HG03354 (cell line): ENCODE measurements around the gene LAMC3.
"Not testable (repeated sequence)": the region's sequence is repeated elsewhere in the genome, so short reads cannot be mapped to it uniquely, and the experiment has no call there.

ENCODE experiments used
- ATAC-seq: cut with Tn5 transposase; IDR thresholded peaks from one replicate; pipeline ENCODE4 v1.9.1; 2021; ENCODE audit warnings: mild to moderate bottlenecking; ENCODE audit not compliant: unreplicated experiment, poor library complexity, severe bottlenecking

Gene LAMC3

GRCh38 chr9:131090025-131090787 is 81.2 kb downstream of the LAMC3 start:
- ATAC-seq = no peak

GRCh38 chr9:131091352-131091992 is 82.5 kb downstream of the LAMC3 start:
- ATAC-seq = no peak

- no peak for ATAC-seq
Observed at GRCh38 chr9:131092030-131092429, 83.1 kb downstream of the LAMC3 start.

GRCh38 chr9:131092548-131093440 is 83.8 kb downstream of the LAMC3 start:
- no peak for ATAC-seq

GRCh38 chr9:131094015-131094414 is 85.0 kb downstream of the LAMC3 start:
- ATAC-seq = no peak

- no peak for ATAC-seq
Observed at GRCh38 chr9:131094622-131095021, 85.6 kb downstream of the LAMC3 start.

- ATAC-seq = no peak
Observed at GRCh38 chr9:131095666-131096268, 86.8 kb downstream of the LAMC3 start.

GRCh38 chr9:131096269-131097125 is 87.5 kb downstream of the LAMC3 start, which contains the start of gene AIF1L:
TSS of gene AIF1L (plus strand) at chr9:131096531. CDS start at chr9:131096630, 99 bp downstream.
- ATAC-seq = no peak

GRCh38 chr9:131097126-131097947 is 88.4 kb downstream of the LAMC3 start:
- no peak for ATAC-seq

GRCh38 chr9:131097948-131098278 is 88.9 kb downstream of the LAMC3 start:
- ATAC-seq = no peak

GRCh38 chr9:131098391-131099101 is 89.6 kb downstream of the LAMC3 start:
- ATAC-seq = no peak

GRCh38 chr9:131099102-131099606 is 90.2 kb downstream of the LAMC3 start:
- ATAC-seq = no peak

- not testable (repeated sequence) for ATAC-seq
Observed at GRCh38 chr9:131099845-131100244, 90.9 kb downstream of the LAMC3 start.

GRCh38 chr9:131100445-131100844 is 91.5 kb downstream of the LAMC3 start:
- no peak for ATAC-seq

- ATAC-seq = no peak
Observed at GRCh38 chr9:131101207-131101964, 92.4 kb downstream of the LAMC3 start.

GRCh38 chr9:131103024-131103423 is 94.0 kb downstream of the LAMC3 start:
- no peak for ATAC-seq

- no peak for ATAC-seq
Observed at GRCh38 chr9:131103535-131103934, 94.6 kb downstream of the LAMC3 start.
